ENCODE measurements around the gene SPHKAP. TPM values are rescaled to one million over a fixed set of nuclear protein-coding genes. Genes with fewer than 3 reads are reported as not detected.

SPHKAP gene
- total RNA-seq, 2 experiments from 2014 or later: not detected

DNA sequence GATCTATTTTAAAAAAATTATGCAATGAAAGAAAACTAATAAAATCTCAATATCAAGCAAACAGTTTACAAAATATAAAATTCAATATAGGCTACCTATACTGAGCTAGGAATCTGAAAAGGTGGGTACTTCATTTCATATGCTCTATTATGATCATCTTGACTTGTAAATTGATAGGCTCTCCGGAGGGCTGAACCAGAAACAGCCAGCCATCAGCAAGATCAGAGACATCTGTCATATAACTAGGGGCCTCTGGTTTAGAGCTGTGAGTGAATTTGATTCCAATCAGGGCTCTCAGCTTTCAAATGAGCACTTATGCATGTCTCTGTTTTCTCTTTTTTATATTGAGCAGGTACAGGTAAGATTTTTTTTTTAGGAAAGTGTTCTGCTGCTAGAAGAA is 114.2 kb downstream of the SPHKAP start:
- H3K27ac Mint-ChIP-seq: no peak overlapping the region
- intact Hi-C loops (cut with DNase I, micrococcal nuclease): no loop called here
- ChIA-PET CTCF (interaction anchor here (0.6 kb wide), 1 partner anchor 26 kb away, joined by 4 read pairs; no protein-coding TSS in a partner anchor), POLR2A (no interaction called here)
- H3K36me3 Mint-ChIP-seq (ENCODE audit: low read depth): no peaks in the 10 kb centered on the region
- Histone ChIP-seq H3K27me3 (ENCODE audit: control insufficient read depth in 1 of 2, insufficient read depth in 2 of 2, low read length in 2 of 2) (no peaks in the 10 kb centered on the region), H3K4me1 (ENCODE audit: insufficient read depth, low read length) (no peaks in the 10 kb centered on the region), H3K36me3 (ENCODE audit: insufficient read depth, low read length) (no peaks in the 10 kb centered on the region), H3K27ac (ENCODE audit: low read depth in 1 of 2, low read length in 2 of 2) (no peak overlapping the region), H3K4me3 (ENCODE audit: low read length) (no peak overlapping the region), H3K9me3 (ENCODE audit: control insufficient read depth in 1 of 2, insufficient read depth in 1 of 2, low read length in 2 of 2) (peaks cover 0 to 3% of the 10 kb centered on the region in 2 experiments)
- no peaks in the 10 kb centered on the region for H3K9me3 Mint-ChIP-seq
- DNase-seq (no peak), ATAC-seq (ENCODE audit: poor library complexity) (no peak)
- H3K4me1 Mint-ChIP-seq (ENCODE audit: low read depth): no peaks in the 10 kb centered on the region
- TF ChIP-seq, protein P1, sequence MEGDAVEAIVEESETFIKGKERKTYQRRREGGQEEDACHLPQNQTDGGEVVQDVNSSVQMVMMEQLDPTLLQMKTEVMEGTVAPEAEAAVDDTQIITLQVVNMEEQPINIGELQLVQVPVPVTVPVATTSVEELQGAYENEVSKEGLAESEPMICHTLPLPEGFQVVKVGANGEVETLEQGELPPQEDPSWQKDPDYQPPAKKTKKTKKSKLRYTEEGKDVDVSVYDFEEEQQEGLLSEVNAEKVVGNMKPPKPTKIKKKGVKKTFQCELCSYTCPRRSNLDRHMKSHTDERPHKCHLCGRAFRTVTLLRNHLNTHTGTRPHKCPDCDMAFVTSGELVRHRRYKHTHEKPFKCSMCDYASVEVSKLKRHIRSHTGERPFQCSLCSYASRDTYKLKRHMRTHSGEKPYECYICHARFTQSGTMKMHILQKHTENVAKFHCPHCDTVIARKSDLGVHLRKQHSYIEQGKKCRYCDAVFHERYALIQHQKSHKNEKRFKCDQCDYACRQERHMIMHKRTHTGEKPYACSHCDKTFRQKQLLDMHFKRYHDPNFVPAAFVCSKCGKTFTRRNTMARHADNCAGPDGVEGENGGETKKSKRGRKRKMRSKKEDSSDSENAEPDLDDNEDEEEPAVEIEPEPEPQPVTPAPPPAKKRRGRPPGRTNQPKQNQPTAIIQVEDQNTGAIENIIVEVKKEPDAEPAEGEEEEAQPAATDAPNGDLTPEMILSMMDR (IDR thresholded peaks at IDR 0.05): no peak
- H3K4me3 Mint-ChIP-seq: no peak overlapping the region
- H3K27me3 Mint-ChIP-seq: no peaks in the 10 kb centered on the region

DNA sequence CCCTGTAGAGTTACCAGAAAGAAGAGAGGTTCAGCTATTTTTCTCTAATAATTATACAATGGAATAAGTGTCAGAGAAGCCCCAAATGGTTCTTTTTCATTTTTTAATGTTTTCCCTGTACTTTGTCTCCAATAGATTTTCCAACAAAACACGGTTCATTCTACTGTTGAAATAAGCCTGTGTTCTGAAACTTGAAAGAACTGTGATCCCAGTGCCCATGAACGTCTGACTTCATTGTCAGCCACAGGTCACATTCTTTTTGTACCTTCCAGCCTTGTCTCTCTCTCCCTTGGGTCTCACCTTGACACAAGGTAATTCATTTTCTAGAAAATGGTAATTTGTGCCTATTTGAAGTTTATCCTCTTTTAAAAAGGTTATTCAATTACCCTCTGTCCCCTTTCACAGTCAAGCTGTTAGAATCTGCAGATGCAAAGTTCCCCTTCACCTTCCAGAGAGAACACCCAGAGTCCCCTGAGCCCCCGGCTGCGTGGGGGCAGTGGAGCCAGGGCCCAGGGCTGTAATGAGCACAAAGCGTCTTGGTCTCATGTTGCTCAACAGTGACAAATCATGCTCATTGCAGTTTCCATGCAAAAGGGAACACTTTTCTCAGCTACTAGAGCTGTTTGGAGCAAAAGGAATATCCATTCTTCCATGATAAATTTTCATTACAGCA is 115.2 kb downstream of the SPHKAP start:
- TF ChIP-seq, protein P1 (IDR thresholded peaks at IDR 0.05): no peak
- ChIA-PET CTCF (interaction anchor here (0.6 kb wide), 1 partner anchor 25 kb away, joined by 4 read pairs; no protein-coding TSS in a partner anchor), POLR2A (no interaction called here)
- no peaks in the 10 kb centered on the region for H3K36me3 ChIP-seq (ENCODE audit: insufficient read depth, low read length)
- H3K4me1 Mint-ChIP-seq (ENCODE audit: low read depth): no peaks in the 10 kb centered on the region
- no peaks in the 10 kb centered on the region for H3K4me1 ChIP-seq (ENCODE audit: insufficient read depth, low read length)
- intact Hi-C loops (cut with DNase I, micrococcal nuclease): no loop called here
- no peak overlapping the region for H3K27ac ChIP-seq (ENCODE audit: low read depth in 1 of 2, low read length in 2 of 2)
- ATAC-seq (ENCODE audit: poor library complexity) (no peak), DNase-seq (no peak)
- no peaks in the 10 kb centered on the region for H3K9me3 Mint-ChIP-seq
- H3K27me3 Mint-ChIP-seq: no peaks in the 10 kb centered on the region
- H3K9me3 ChIP-seq (ENCODE audit: control insufficient read depth in 1 of 2, insufficient read depth in 1 of 2, low read length in 2 of 2): peaks cover 0 to 3% of the 10 kb centered on the region in 2 experiments
- no peaks in the 10 kb centered on the region for H3K36me3 Mint-ChIP-seq (ENCODE audit: low read depth)
- no peak overlapping the region for H3K27ac Mint-ChIP-seq
- H3K27me3 ChIP-seq (ENCODE audit: control insufficient read depth in 1 of 2, insufficient read depth in 2 of 2, low read length in 2 of 2): no peaks in the 10 kb centered on the region
- H3K4me3 ChIP-seq (ENCODE audit: low read length): no peak overlapping the region
- no peak overlapping the region for H3K4me3 Mint-ChIP-seq

DNA sequence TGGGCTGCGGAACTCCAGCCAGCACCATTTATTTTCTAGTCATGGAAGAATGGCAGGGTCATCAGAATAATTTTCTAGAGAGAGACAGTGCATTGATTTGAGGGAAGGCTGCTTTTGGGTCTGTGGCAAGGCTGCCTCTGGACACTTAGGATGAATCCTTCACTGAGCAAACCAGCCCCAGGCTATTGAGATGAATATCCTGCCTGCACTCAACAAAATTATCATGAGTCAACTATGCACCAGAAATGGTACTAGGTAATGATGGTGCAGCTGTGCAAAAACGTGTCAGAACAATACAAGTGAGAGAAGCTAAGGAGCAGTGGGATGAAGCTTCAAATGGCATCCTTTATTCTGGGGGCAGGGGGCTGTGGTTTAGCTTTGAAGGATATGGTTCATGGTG is 115.8 kb downstream of the SPHKAP start:
- TF ChIP-seq, protein P1 (IDR thresholded peaks at IDR 0.05): no peak
- Mint-ChIP-seq H3K27ac (no peak overlapping the region), H3K4me1 (ENCODE audit: low read depth) (no peaks in the 10 kb centered on the region), H3K9me3 (no peaks in the 10 kb centered on the region), H3K4me3 (no peak overlapping the region), H3K36me3 (ENCODE audit: low read depth) (no peaks in the 10 kb centered on the region), H3K27me3 (no peaks in the 10 kb centered on the region)
- H3K27me3 ChIP-seq (ENCODE audit: control insufficient read depth in 1 of 2, insufficient read depth in 2 of 2, low read length in 2 of 2): no peaks in the 10 kb centered on the region
- ATAC-seq (ENCODE audit: poor library complexity) (no peak), DNase-seq (no peak)
- H3K27ac ChIP-seq (ENCODE audit: low read depth in 1 of 2, low read length in 2 of 2): no peak overlapping the region
- CTCF ChIA-PET: no interaction called here
- no peaks in the 10 kb centered on the region for H3K36me3 ChIP-seq (ENCODE audit: insufficient read depth, low read length)
- H3K4me3 ChIP-seq (ENCODE audit: low read length): no peak overlapping the region
- peaks cover 0 to 3% of the 10 kb centered on the region in 2 experiments for H3K9me3 ChIP-seq (ENCODE audit: control insufficient read depth in 1 of 2, insufficient read depth in 1 of 2, low read length in 2 of 2)
- H3K4me1 ChIP-seq (ENCODE audit: insufficient read depth, low read length): no peaks in the 10 kb centered on the region
- intact Hi-C loops (cut with DNase I, micrococcal nuclease): no loop called here
- POLR2A ChIA-PET: no interaction called here
